ENCODE results near the gene COL8A1. TPM values are rescaled to one million over a fixed set of nuclear protein-coding genes. Genes with fewer than 3 reads are reported as not detected.

COL8A1 gene
- total and polyA plus RNA-seq, 2 donors (not counting 1 experiment from before 2014, with no cell fraction given), result 0.12 TPM; not detected in 1

DNA sequence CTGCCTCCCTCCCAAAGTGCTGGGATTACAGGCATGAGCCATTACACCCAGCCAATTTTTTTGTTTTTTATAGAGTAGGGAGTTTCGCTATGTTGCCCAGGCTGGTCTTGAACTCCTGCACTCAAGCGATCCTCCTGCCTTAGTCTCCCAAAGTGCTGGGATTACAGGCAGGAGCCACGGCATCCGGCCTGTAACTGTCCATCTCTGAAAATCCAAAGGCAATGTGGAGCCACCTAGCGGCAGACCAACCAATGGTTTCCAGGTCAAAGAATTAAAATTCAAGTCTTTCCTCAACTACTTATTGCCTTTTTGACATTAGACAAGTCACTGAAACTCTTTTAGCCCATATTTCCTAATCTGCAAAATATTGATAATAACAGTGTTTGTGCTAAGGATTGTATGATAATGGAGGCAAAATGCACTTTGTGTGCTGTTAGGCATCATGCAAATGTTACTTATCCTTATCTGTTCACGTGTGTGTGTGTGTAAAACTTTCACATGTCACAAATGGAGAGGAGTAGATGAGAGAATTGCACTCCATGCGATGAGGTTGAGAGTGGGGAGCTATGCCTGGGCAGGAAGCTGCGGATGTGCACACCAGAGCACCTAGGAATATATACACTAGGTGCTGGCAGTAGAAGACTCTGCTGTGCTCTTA is 48.7 kb downstream of the COL8A1 start:
- H3K4me1 Mint-ChIP-seq, result no peaks in the 10 kb centered on the region
- no peak overlapping the region for H2AFZ ChIP-seq (ENCODE audit: insufficient read depth, low read depth, low read length, poor library complexity, severe bottlenecking)
- no peak overlapping the region for H3K27ac Mint-ChIP-seq
- H3K27me3 Mint-ChIP-seq, result peaks cover 10% of the 10 kb centered on the region
- no peaks in the 10 kb centered on the region for H3K9me3 Mint-ChIP-seq (ENCODE audit: insufficient read depth)
- no peaks in the 10 kb centered on the region for H3K9me3 ChIP-seq (ENCODE audit: control extremely low read depth in 1 of 3, control insufficient read depth in 2 of 3, insufficient read depth in 1 of 3, low read length in 2 of 3)
- POLR2A ChIA-PET, result no interaction called here
- H3K4me3 ChIP-seq (ENCODE audit: control extremely low read depth in 1 of 5, extremely low read depth in 1 of 5, insufficient read depth in 1 of 5, low read depth in 2 of 5, low read length in 4 of 5), result no peak overlapping the region
- H3K4me1 ChIP-seq (ENCODE audit: control insufficient read depth in 2 of 2, insufficient read depth in 2 of 2, low read length in 2 of 2), result no peaks in the 10 kb centered on the region
- no peak overlapping the region for H3K27ac ChIP-seq (ENCODE audit: low read length in 2 of 2)
- CTCF ChIA-PET, result interaction anchor here (1.1 kb wide), 1 partner anchor 870 kb away, joined by 3 read pairs; no protein-coding TSS in a partner anchor
- no peaks in the 10 kb centered on the region for H3K27me3 ChIP-seq (replicated peaks in 1 of 4; ENCODE audit: control extremely low read depth in 1 of 4, control insufficient read depth in 3 of 4, insufficient read depth in 4 of 4, low read length in 3 of 4)
- intact Hi-C loops (cut with micrococcal nuclease), result loop anchor here (5.0 kb wide), 1 partner anchor 870 kb away; no protein-coding TSS in a partner anchor
- DNase-seq, result no peak
- ATAC-seq (ENCODE audit: low read depth), result no peak
- no peaks in the 10 kb centered on the region for H3K79me2 ChIP-seq (ENCODE audit: control insufficient read depth, insufficient read depth, low read length)
- no peak overlapping the region for H3K4me2 ChIP-seq (replicated peaks; ENCODE audit: low read depth, low read length, poor library complexity, severe bottlenecking)
- H3K36me3 ChIP-seq (replicated peaks in 1 of 2; ENCODE audit: control extremely low read depth in 1 of 2, control insufficient read depth in 1 of 2, extremely low read depth in 1 of 2, insufficient read depth in 2 of 2, low read length in 1 of 2), result no peaks in the 10 kb centered on the region
- H3K4me3 Mint-ChIP-seq, result no peak overlapping the region
- TF ChIP-seq, protein P1, sequence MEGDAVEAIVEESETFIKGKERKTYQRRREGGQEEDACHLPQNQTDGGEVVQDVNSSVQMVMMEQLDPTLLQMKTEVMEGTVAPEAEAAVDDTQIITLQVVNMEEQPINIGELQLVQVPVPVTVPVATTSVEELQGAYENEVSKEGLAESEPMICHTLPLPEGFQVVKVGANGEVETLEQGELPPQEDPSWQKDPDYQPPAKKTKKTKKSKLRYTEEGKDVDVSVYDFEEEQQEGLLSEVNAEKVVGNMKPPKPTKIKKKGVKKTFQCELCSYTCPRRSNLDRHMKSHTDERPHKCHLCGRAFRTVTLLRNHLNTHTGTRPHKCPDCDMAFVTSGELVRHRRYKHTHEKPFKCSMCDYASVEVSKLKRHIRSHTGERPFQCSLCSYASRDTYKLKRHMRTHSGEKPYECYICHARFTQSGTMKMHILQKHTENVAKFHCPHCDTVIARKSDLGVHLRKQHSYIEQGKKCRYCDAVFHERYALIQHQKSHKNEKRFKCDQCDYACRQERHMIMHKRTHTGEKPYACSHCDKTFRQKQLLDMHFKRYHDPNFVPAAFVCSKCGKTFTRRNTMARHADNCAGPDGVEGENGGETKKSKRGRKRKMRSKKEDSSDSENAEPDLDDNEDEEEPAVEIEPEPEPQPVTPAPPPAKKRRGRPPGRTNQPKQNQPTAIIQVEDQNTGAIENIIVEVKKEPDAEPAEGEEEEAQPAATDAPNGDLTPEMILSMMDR (IDR thresholded peaks at IDR 0.05), result peak; percentile 31
- TF ChIP-seq EZH2 (IDR thresholded peaks at IDR 0.05; ENCODE audit: borderline replicate concordance, insufficient read depth, low read depth, low read length, poor library complexity, severe bottlenecking), result no peak
- 40% methylated on average over 7 of the region's 8 CpGs for WGBS (ENCODE audit: insufficient coverage)
- no peak overlapping the region for H3K9ac ChIP-seq (ENCODE audit: low read length)
- H4K20me1 ChIP-seq (ENCODE audit: control insufficient read depth, insufficient read depth, low read length, poor library complexity, severe bottlenecking), result no peaks in the 10 kb centered on the region

DNA sequence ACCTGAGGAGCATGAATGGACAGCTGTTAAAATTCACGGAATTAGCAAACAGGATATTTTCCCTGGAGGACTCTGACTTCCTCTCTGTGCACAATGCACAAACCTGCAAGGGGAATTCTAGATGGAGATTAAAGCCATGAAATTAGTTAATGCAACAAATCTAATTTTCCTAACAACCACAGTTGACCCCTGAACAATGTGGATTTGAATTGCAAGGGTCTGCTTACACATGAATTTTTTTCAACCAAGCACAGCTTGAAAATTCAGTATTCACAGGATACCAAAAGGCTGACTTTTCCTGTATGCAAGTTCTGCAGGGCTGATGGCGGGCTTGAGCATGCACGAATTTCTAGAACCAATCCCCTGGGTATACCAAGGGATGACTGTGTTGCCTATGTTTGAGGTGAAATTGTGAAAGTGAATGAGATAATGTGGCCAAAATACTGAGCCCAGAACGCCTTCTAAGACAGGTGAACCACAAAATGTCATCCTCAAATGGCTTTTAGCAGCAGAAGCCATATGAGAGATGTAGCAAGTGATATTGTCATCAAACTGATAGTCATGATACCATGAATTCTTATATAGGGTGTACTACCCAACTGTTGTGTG is 52.5 kb downstream of the COL8A1 start:
- no peak for ATAC-seq (ENCODE audit: low read depth)
- Histone ChIP-seq H3K9me3 (ENCODE audit: control extremely low read depth in 1 of 3, control insufficient read depth in 2 of 3, insufficient read depth in 1 of 3, low read length in 2 of 3) (no peaks in the 10 kb centered on the region), H2AFZ (ENCODE audit: insufficient read depth, low read depth, low read length, poor library complexity, severe bottlenecking) (no peak overlapping the region), H3K4me2 (replicated peaks; ENCODE audit: low read depth, low read length, poor library complexity, severe bottlenecking) (no peak overlapping the region), H4K20me1 (ENCODE audit: control insufficient read depth, insufficient read depth, low read length, poor library complexity, severe bottlenecking) (no peaks in the 10 kb centered on the region), H3K4me3 (ENCODE audit: control extremely low read depth in 1 of 5, extremely low read depth in 1 of 5, insufficient read depth in 1 of 5, low read depth in 2 of 5, low read length in 4 of 5) (no peak overlapping the region), H3K27ac (ENCODE audit: low read length in 2 of 2) (no peak overlapping the region), H3K79me2 (ENCODE audit: control insufficient read depth, insufficient read depth, low read length) (no peaks in the 10 kb centered on the region), H3K4me1 (ENCODE audit: control insufficient read depth in 2 of 2, insufficient read depth in 2 of 2, low read length in 2 of 2) (no peaks in the 10 kb centered on the region), H3K27me3 (replicated peaks in 1 of 4; ENCODE audit: control extremely low read depth in 1 of 4, control insufficient read depth in 3 of 4, insufficient read depth in 4 of 4, low read length in 3 of 4) (no peaks in the 10 kb centered on the region), H3K9ac (ENCODE audit: low read length) (no peak overlapping the region), H3K36me3 (replicated peaks in 1 of 2; ENCODE audit: control extremely low read depth in 1 of 2, control insufficient read depth in 1 of 2, extremely low read depth in 1 of 2, insufficient read depth in 2 of 2, low read length in 1 of 2) (no peaks in the 10 kb centered on the region)
- DNase-seq, result no peak
- ChIA-PET POLR2A (no interaction called here), CTCF (no interaction called here)
- 68% methylated on average over 4 of the region's 4 CpGs for WGBS (ENCODE audit: insufficient coverage)
- TF ChIP-seq, protein P1 (IDR thresholded peaks at IDR 0.05), result no peak
- no peak for TF ChIP-seq EZH2 (IDR thresholded peaks at IDR 0.05; ENCODE audit: borderline replicate concordance, insufficient read depth, low read depth, low read length, poor library complexity, severe bottlenecking)
- Mint-ChIP-seq H3K27ac (no peak overlapping the region), H3K4me1 (no peaks in the 10 kb centered on the region), H3K4me3 (no peak overlapping the region), H3K27me3 (peaks cover 13% of the 10 kb centered on the region), H3K9me3 (ENCODE audit: insufficient read depth) (no peaks in the 10 kb centered on the region)
- intact Hi-C loops (cut with micrococcal nuclease), result no loop called here
